Gastroesophageal sphincter (tissue), 4 donors: ENCODE results near the gene APMAP. TPM values are rescaled to one million over a fixed set of nuclear protein-coding genes. Genes with fewer than 3 reads are reported as not detected.
"Not testable (repeated sequence)": the region's sequence is repeated elsewhere in the genome, so short reads cannot be mapped to it uniquely, and the experiment has no call there.

Experiments
- ATAC-seq: fragments of 150-250 bp; one replicate; pipeline ENCODE4 v1.9.1; 2016; ENCODE audit warnings: mild to moderate bottlenecking, moderate library complexity
- H3K27ac ChIP-seq, 4 donors: fragments of 200-600 bp; sonication (generic) in 3 of 4; 1 replicate in 3 of 4; 2 replicates in 1 of 4; pipeline ENCODE4 v1.5.1; 2016 to 2019
- H3K27me3 ChIP-seq: fragments of 200-600 bp; sonication (generic); one replicate; pipeline ENCODE4 v1.5.1; 2019
- H3K36me3 ChIP-seq, 2 donors: fragments of 200-600 bp; sonication (generic); one replicate each; pipeline ENCODE4 v1.5.1; 2019; ENCODE audit warnings: control low read depth in 1 of 2
- H3K4me1 ChIP-seq, 3 donors: fragments of 200-600 bp; sonication (generic); 1 replicate in 2 of 3; 2 replicates in 1 of 3; pipeline ENCODE4 v1.5.1; 2016 to 2019; ENCODE audit warnings: control low read depth in 2 of 3
- H3K4me3 ChIP-seq, 2 donors: fragments of 200-600 bp; sonication (generic); one replicate each; pipeline ENCODE4 v1.5.1; 2019; ENCODE audit warnings: mild to moderate bottlenecking in 1 of 2, moderate library complexity in 1 of 2
- H3K9me3 ChIP-seq, 3 donors: fragments of 200-600 bp; sonication (generic); one replicate each; pipeline ENCODE4 v1.5.1; 2017 to 2019; ENCODE audit warnings: control low read depth in 2 of 3
- EP300 ChIP-seq: sonication (generic); formaldehyde crosslinking; IDR thresholded peaks from one replicate; pipeline ENCODE4 v1.6.1; 2017; ENCODE audit warnings: antibody characterized with exemption, mild to moderate bottlenecking
- POLR2A ChIP-seq, 2 donors: fragments of 450-650 bp; IDR thresholded peaks; one replicate each; pipeline ENCODE4 v1.6.1; 2017; ENCODE audit warnings: antibody characterized with exemption in 2 of 2, mild to moderate bottlenecking in 2 of 2, moderate library complexity in 1 of 2
- POLR2AphosphoS5 ChIP-seq: sonication (generic); formaldehyde crosslinking; IDR thresholded peaks from one replicate; pipeline ENCODE4 v1.6.1; 2017; ENCODE audit warnings: antibody characterized with exemption
- WGBS, 2 donors: methylation state at CpG; one replicate each; pipeline ENCODE4 v1.1.5; 2018; ENCODE audit warnings: low coverage in 1 of 2; 5-methylcytosine and 5-hydroxymethylcytosine counted together
- total RNA-seq, 4 donors: library from RNA; depleted of rRNA; stranded (reverse); fragments of >200 nt; gene quantifications; one replicate each; pipeline ENCODE4 v1.1.0, GENCODE V29; 2016
- TF ChIP-seq, protein P1 (sequence below), 4 experiments: fragments of 200-600 bp in 2 of 4; fragments of 450-650 bp in 2 of 4; sonication (generic) in 1 of 4; IDR thresholded peaks; one replicate each; pipeline ENCODE4 v1.5.1; 2017 to 2019; ENCODE audit warnings: antibody characterized with exemption in 4 of 4, mild to moderate bottlenecking in 2 of 4, moderate library complexity in 2 of 4

The APMAP gene
- total RNA-seq, 4 donors from 2014 or later, result 24.3 to 46.8 (median 35.9) TPM

DNA sequence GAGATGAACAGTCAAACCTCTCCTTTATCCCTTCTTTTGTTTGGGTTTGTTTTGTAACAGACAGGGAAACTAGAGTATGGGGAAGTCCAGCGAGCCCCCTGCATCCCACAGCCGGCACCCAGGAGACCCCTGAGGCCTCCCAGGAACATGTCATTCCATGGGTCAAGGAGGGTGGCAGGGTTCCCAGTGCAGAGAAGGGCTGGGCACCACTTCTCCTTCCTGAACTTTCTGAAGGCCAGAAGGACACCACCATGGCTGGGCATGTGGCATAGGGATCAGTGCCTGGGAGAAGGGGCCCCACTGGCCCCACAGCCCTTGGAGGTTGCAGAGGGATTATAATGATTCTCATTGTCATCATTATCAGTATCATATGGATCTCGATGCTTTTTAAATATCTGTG is 57.4 kb downstream of the APMAP start:
- no peaks in the 10 kb centered on the region for H3K36me3 ChIP-seq
- 83 to 100% methylated on average over 1 to 3 of the region's 3 CpGs for WGBS, 2 donors
- H3K9me3 ChIP-seq, result peaks cover 0 to 9% (median 0%) of the 10 kb centered on the region in 3 donors
- no peak overlapping the region for H3K4me3 ChIP-seq
- H3K27me3 ChIP-seq, result no peaks in the 10 kb centered on the region
- TF ChIP-seq POLR2A (IDR thresholded peaks at IDR 0.05), result no peak
- no peak for TF ChIP-seq POLR2AphosphoS5
- TF ChIP-seq, protein P1, sequence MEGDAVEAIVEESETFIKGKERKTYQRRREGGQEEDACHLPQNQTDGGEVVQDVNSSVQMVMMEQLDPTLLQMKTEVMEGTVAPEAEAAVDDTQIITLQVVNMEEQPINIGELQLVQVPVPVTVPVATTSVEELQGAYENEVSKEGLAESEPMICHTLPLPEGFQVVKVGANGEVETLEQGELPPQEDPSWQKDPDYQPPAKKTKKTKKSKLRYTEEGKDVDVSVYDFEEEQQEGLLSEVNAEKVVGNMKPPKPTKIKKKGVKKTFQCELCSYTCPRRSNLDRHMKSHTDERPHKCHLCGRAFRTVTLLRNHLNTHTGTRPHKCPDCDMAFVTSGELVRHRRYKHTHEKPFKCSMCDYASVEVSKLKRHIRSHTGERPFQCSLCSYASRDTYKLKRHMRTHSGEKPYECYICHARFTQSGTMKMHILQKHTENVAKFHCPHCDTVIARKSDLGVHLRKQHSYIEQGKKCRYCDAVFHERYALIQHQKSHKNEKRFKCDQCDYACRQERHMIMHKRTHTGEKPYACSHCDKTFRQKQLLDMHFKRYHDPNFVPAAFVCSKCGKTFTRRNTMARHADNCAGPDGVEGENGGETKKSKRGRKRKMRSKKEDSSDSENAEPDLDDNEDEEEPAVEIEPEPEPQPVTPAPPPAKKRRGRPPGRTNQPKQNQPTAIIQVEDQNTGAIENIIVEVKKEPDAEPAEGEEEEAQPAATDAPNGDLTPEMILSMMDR (IDR thresholded peaks at IDR 0.05), result no peak
- ATAC-seq, result no peak
- no peaks in the 10 kb centered on the region for H3K4me1 ChIP-seq
- no peak overlapping the region for H3K27ac ChIP-seq

- Histone ChIP-seq H3K27me3 (no peaks in the 10 kb centered on the region), H3K4me3 (no peak overlapping the region), H3K9me3 (peaks cover 0 to 8% (median 0%) of the 10 kb centered on the region in 3 donors), H3K36me3 (no peaks in the 10 kb centered on the region), H3K27ac (no peak overlapping the region), H3K4me1 (no peaks in the 10 kb centered on the region)
- ATAC-seq, result no peak
- TF ChIP-seq POLR2A (IDR thresholded peaks at IDR 0.05) (no peak), EP300 (no peak), POLR2AphosphoS5 (no peak)
- TF ChIP-seq, protein P1 (IDR thresholded peaks at IDR 0.05), result no peak
- 20 to 68% methylated on average over 1 to 3 of the region's 3 CpGs for WGBS, 2 donors
These were observed 57.8 kb downstream of the APMAP start for GRCh38 chr20:24934716-24935115.

DNA sequence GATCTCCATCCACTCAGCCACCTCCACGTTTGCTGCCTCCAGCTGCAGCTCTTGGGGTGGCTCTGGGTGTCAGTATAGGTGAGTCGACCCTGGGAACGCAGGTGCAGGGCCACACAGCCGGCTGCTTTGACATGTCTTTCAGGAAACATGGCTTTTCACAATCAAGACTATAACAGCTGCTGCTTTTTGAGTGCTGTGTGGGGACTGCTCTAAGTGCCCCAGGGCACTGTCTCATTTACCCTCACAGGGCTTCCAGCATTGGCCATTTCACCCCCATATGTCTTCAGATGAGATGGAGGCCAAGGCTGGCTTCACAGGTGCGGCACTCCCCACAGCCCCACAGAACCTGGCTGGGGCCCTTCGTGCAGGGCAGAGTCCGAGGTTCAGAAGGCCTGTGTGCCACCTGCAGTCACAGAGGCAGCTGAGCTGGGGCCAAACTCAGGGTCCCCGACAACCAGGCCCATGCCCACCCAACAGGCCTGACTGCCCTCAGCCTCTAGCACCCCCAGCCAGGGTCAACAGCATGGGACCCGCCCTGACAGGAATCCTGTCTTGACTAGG is 58.4 kb downstream of the APMAP start:
- Histone ChIP-seq H3K36me3 (no peaks in the 10 kb centered on the region), H3K27ac (no peak overlapping the region), H3K9me3 (peaks cover 0 to 8% (median 0%) of the 10 kb centered on the region in 3 donors), H3K4me3 (no peak overlapping the region), H3K27me3 (no peaks in the 10 kb centered on the region), H3K4me1 (no peaks in the 10 kb centered on the region)
- WGBS, 2 donors, result 65 to 80% methylated on average over 1 to 5 of the region's 9 CpGs
- no peak for ATAC-seq
- TF ChIP-seq, protein P1 (IDR thresholded peaks at IDR 0.05), result no peak
- TF ChIP-seq POLR2AphosphoS5 (no peak), POLR2A (IDR thresholded peaks at IDR 0.05) (no peak), EP300 (no peak)

- WGBS, 2 donors, result no CpG with 5 or more reads among the region's 7 CpGs
- no peak for ATAC-seq
- H3K36me3 ChIP-seq, result no peaks in the 10 kb centered on the region
- H3K4me3 ChIP-seq, result no peak overlapping the region
- no peaks in the 10 kb centered on the region for H3K4me1 ChIP-seq
- H3K9me3 ChIP-seq, result peaks cover 0 to 8% (median 0%) of the 10 kb centered on the region in 3 donors
- TF ChIP-seq, protein P1 (IDR thresholded peaks at IDR 0.05), result no peak
- TF ChIP-seq EP300, result no peak
- no peak for TF ChIP-seq POLR2A (IDR thresholded peaks at IDR 0.05)
- TF ChIP-seq POLR2AphosphoS5, result no peak
- H3K27me3 ChIP-seq, result no peaks in the 10 kb centered on the region
- no peak overlapping the region for H3K27ac ChIP-seq
These were observed 59.2 kb downstream of the APMAP start for GRCh38 chr20:24933266-24933908.

DNA sequence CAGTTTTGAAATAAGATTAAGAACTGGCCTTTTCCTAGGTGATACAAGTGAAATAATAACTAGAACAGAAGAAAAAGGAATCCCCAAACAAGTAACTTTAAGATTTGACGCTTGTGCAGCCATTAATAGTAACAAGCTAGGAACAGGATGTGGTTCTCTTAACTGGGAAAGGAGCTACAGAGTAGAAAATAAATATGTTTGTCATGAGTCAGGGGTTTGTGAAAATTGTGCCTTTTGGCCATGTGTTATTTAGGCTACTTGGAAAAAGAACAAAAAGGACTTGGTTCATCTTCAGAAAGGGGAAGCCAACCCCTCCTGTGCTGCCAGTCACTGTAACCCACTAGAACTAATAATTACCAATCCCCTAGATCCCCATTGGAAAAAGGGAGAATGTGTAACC is 60.7 kb downstream of the APMAP start:
- H3K27ac ChIP-seq, ATAC-seq, H3K4me1 ChIP-seq, H3K36me3 ChIP-seq, H3K9me3 ChIP-seq, H3K27me3 ChIP-seq, H3K4me3 ChIP-seq: not testable (repeated sequence)
- 22 to 56% methylated on average over 1 of the region's 1 CpG for WGBS, 2 donors

GRCh38 chr20:24930724-24931688 is 61.5 kb downstream of the APMAP start:
- H3K4me3 ChIP-seq, H3K4me1 ChIP-seq, H3K27ac ChIP-seq, H3K36me3 ChIP-seq, H3K27me3 ChIP-seq, ATAC-seq, H3K9me3 ChIP-seq: not testable (repeated sequence)
- 50 to 78% methylated on average over 7 to 8 of the region's 15 CpGs for WGBS, 2 donors

DNA sequence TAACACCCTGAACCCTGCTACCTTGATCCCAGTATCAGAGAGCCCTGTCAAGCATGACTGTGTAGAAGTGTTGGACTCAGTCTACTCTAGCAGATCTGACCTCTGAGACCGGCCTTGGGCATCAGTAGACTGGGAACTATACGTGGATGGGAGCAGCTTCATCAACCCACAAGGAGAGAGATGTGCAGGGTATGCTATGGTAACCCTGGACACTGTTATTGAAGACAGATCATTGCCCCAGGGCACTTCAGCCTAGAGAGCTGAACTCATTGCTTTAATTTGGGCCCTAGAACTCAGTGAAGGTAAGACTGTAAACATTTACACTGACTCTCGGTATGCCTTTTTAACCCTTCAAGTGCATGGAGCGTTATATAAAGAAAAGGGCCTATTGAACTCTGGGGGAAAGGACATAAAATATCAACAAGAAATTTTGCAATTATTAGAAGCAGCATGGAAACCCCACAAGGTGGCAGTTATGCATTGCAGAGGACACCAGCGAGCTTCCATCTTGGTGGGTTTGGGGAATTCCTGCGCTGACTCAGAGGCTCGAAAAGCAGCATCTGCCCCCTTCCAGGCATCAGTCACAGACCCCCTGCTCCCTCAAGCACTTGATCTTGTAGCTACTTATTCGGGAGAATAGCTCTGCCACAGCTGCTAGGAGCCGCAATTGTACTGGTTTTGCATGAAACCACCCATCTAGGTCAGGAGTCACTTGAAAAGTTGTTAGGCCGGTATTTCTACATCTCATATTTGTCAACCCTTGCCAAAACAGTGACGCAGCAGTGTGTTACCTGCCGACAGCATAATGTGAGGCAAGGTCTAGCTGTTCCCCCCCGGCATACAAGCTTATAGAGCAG is 62.5 kb downstream of the APMAP start:
- not testable (repeated sequence) for H3K27ac ChIP-seq, H3K36me3 ChIP-seq, ATAC-seq, H3K9me3 ChIP-seq, H3K4me1 ChIP-seq, H3K4me3 ChIP-seq, H3K27me3 ChIP-seq
- 54% methylated on average over 9 to 12 of the region's 13 CpGs for WGBS, 2 donors
